22Rv1 (cell line): ENCODE data around the gene CAMTA1.

Experiments used
- ZFX ChIP-seq: fragments of 450-650 bp; IDR thresholded peaks from 2 replicates; pipeline ENCODE4 v1.6.1; 2017; ENCODE audit warnings: antibody characterized with exemption, borderline replicate concordance
- TF ChIP-seq, protein P1 (sequence below): fragments of 450-650 bp; IDR thresholded peaks from 2 replicates; pipeline ENCODE4 v1.5.1; 2017; ENCODE audit warnings: mild to moderate bottlenecking

GRCh38 chr1:7505771-7506453, 720.7 kb downstream of the CAMTA1 start:
- TF ChIP-seq, protein P1, sequence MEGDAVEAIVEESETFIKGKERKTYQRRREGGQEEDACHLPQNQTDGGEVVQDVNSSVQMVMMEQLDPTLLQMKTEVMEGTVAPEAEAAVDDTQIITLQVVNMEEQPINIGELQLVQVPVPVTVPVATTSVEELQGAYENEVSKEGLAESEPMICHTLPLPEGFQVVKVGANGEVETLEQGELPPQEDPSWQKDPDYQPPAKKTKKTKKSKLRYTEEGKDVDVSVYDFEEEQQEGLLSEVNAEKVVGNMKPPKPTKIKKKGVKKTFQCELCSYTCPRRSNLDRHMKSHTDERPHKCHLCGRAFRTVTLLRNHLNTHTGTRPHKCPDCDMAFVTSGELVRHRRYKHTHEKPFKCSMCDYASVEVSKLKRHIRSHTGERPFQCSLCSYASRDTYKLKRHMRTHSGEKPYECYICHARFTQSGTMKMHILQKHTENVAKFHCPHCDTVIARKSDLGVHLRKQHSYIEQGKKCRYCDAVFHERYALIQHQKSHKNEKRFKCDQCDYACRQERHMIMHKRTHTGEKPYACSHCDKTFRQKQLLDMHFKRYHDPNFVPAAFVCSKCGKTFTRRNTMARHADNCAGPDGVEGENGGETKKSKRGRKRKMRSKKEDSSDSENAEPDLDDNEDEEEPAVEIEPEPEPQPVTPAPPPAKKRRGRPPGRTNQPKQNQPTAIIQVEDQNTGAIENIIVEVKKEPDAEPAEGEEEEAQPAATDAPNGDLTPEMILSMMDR = no peak
- no peak for TF ChIP-seq ZFX
